Loucy (cell line): ENCODE results near the gene CD4.

Source experiments
- H2AFZ ChIP-seq: fragments of 200-600 bp; sonication (generic); 2 replicates; pipeline ENCODE4 v1.6.0; 2016; ENCODE audit warnings: antibody characterized with exemption, mild to moderate bottlenecking, low read length, moderate library complexity
- H3F3A ChIP-seq: fragments of 200-600 bp; 2 replicates; pipeline ENCODE4 v1.6.0; 2016; ENCODE audit warnings: antibody characterized with exemption, low read depth, mild to moderate bottlenecking
- H3K27me3 ChIP-seq: fragments of 200-600 bp; sonication (generic); 2 replicates; pipeline ENCODE4 v1.6.1; 2014; ENCODE audit warnings: low read length, mild to moderate bottlenecking; ENCODE audit not compliant: insufficient read depth, poor library complexity, severe bottlenecking
- H3K36me3 ChIP-seq: fragments of 200-600 bp; sonication (generic); 2 replicates; pipeline ENCODE4 v1.6.1; 2016; ENCODE audit warnings: low read length; ENCODE audit not compliant: insufficient read depth
- H3K4me1 ChIP-seq: fragments of 200-600 bp; sonication (generic); 2 replicates; pipeline ENCODE4 v1.5.1; 2014; ENCODE audit warnings: low read length, mild to moderate bottlenecking; ENCODE audit not compliant: insufficient read depth, poor library complexity, severe bottlenecking
- H3K4me2 ChIP-seq: fragments of 200-600 bp; sonication (generic); 2 replicates; pipeline ENCODE4 v1.6.0; 2014; ENCODE audit warnings: antibody characterized with exemption, low read length, low read depth, mild to moderate bottlenecking; ENCODE audit not compliant: poor library complexity, severe bottlenecking
- H3K4me3 ChIP-seq: fragments of 200-600 bp; sonication (generic); 2 replicates; pipeline ENCODE4 v1.5.1; 2014; ENCODE audit warnings: low read length, mild to moderate bottlenecking, mixed read lengths; ENCODE audit not compliant: poor library complexity, severe bottlenecking
- H3K79me2 ChIP-seq: fragments of 200-600 bp; sonication (generic); 2 replicates; pipeline ENCODE4 v1.6.1; 2014; ENCODE audit warnings: low read length; ENCODE audit not compliant: insufficient read depth
- H3K9ac ChIP-seq: fragments of 200-600 bp; sonication (generic); 2 replicates; pipeline ENCODE4 v1.6.0; 2014; ENCODE audit warnings: mild to moderate bottlenecking, low read depth, low read length, moderate library complexity; ENCODE audit not compliant: poor library complexity, severe bottlenecking
- H3K9me2 ChIP-seq: fragments of 200-600 bp; sonication (generic); replicated peaks from 2 replicates; pipeline ENCODE4 v1.6.1; 2016; ENCODE audit warnings: low read depth, low read length, mixed read lengths
- H3K9me3 ChIP-seq: fragments of 200-600 bp; sonication (generic); 2 replicates; pipeline ENCODE4 v1.6.1; 2014; ENCODE audit warnings: mild to moderate bottlenecking, antibody characterized with exemption, low read length, low read depth; ENCODE audit not compliant: insufficient read depth
- H4K20me1 ChIP-seq: fragments of 200-600 bp; sonication (generic); 2 replicates; pipeline ENCODE4 v1.6.0; 2014; ENCODE audit warnings: antibody characterized with exemption, low read length, mild to moderate bottlenecking; ENCODE audit not compliant: insufficient read depth, poor library complexity, severe bottlenecking
- EZH2phosphoT487 ChIP-seq: fragments of 200-600 bp; IDR thresholded peaks from 2 replicates; pipeline ENCODE4 v1.6.1; 2018; ENCODE audit warnings: antibody characterized with exemption, mild to moderate bottlenecking, moderate library complexity, borderline replicate concordance
- TF ChIP-seq, protein P1 (sequence below): fragments of 200-600 bp; sonication (generic); conservative IDR thresholded peaks from 2 replicates; pipeline ENCODE4 v1.5.1; 2014; ENCODE audit warnings: mild to moderate bottlenecking, antibody characterized with exemption, low read length

The CD4 gene

DNA sequence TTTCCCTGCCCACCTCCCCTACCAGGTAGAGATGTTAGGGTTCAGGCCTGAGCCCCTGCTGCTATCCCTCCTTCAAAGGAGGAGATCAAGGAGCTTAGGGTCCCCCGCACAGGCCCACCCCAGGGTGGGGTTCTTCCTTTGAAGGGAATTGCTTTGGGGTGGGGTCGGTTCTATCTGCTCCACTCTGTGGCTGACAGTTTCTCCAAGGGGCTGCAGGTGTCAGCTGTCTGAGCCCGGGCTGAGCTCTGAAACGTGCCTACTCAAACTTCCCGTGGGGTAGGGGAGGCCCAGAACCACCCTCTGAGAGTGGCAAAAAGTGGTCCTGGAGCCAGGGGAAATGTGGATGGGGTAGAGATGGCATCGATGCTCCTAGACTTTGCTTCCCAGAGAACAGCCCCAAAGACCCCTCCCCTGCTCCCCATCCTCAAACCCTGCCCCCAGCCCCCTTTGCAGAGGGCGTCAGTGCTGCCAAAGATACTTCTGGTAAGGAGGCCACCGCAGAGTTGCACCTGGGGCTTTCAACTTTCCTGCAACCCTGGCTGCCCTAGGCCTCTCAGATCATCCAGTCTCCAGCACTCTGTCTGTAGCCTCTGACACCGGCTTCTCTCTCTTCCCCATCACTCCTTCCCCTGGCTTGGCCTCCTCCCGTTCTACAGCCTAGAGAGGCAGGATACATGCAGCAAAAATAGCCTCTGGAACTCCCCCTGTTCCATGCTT lies 6.3 kb upstream of the CD4 start:
- Histone ChIP-seq H3K9me3 (no peaks in the 10 kb centered on the region), H3K36me3 (no peaks in the 10 kb centered on the region), H4K20me1 (no peaks in the 10 kb centered on the region), H3F3A (no peaks in the 10 kb centered on the region), H3K4me2 (no peak overlapping the region), H3K27me3 (no peaks in the 10 kb centered on the region), H3K4me3 (no peak overlapping the region), H3K9me2 (no peaks in the 10 kb centered on the region), H3K9ac (peak overlapping the region; percentile 24), H2AFZ (peak overlapping the region; percentile 21; the same call in 1 of the 2 replicates), H3K79me2 (no peaks in the 10 kb centered on the region), H3K4me1 (peaks cover 13% of the 10 kb centered on the region)
- TF ChIP-seq, protein P1, sequence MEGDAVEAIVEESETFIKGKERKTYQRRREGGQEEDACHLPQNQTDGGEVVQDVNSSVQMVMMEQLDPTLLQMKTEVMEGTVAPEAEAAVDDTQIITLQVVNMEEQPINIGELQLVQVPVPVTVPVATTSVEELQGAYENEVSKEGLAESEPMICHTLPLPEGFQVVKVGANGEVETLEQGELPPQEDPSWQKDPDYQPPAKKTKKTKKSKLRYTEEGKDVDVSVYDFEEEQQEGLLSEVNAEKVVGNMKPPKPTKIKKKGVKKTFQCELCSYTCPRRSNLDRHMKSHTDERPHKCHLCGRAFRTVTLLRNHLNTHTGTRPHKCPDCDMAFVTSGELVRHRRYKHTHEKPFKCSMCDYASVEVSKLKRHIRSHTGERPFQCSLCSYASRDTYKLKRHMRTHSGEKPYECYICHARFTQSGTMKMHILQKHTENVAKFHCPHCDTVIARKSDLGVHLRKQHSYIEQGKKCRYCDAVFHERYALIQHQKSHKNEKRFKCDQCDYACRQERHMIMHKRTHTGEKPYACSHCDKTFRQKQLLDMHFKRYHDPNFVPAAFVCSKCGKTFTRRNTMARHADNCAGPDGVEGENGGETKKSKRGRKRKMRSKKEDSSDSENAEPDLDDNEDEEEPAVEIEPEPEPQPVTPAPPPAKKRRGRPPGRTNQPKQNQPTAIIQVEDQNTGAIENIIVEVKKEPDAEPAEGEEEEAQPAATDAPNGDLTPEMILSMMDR, result no peak
- TF ChIP-seq EZH2phosphoT487, result no peak

DNA sequence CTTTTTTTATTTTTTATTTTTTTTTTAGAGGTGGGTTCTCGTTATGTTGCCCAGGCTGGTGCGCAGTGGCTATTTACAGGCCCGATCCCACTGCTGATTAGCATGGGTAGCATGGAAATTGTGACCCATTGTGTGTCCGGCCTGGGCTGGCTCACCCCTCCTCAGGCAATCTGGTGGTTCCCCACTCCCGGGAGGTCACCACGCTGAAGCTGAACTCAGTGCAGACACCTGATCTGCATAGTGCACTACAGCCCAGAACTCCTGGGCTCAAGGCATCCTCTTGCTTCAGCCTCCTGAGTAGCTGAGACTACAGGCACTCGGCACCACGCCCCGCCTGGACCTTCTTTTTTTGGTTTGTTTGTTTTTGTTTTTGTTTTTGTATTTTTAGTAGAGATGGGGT lies 5.5 kb upstream of the CD4 start:
- Histone ChIP-seq H2AFZ (no peak overlapping the region), H3K4me2 (no peak overlapping the region), H3K36me3 (no peaks in the 10 kb centered on the region), H3K9me2 (no peaks in the 10 kb centered on the region), H4K20me1 (no peaks in the 10 kb centered on the region), H3K9me3 (no peaks in the 10 kb centered on the region), H3K79me2 (no peaks in the 10 kb centered on the region), H3F3A (no peaks in the 10 kb centered on the region), H3K4me3 (no peak overlapping the region), H3K4me1 (peaks cover 10% of the 10 kb centered on the region), H3K27me3 (no peaks in the 10 kb centered on the region), H3K9ac (no peak overlapping the region)
- TF ChIP-seq, protein P1, result no peak
- no peak for TF ChIP-seq EZH2phosphoT487

GRCh38 chr12:6784296-6784695 lies 5.0 kb upstream of the CD4 start:
- Histone ChIP-seq H3K9me2 (no peaks in the 10 kb centered on the region), H3K79me2 (no peaks in the 10 kb centered on the region), H3K27me3 (no peaks in the 10 kb centered on the region), H3K36me3 (no peaks in the 10 kb centered on the region), H3K4me1 (peaks cover 13% of the 10 kb centered on the region), H3F3A (no peaks in the 10 kb centered on the region), H3K9me3 (no peaks in the 10 kb centered on the region), H3K4me2 (no peak overlapping the region), H3K9ac (no peak overlapping the region), H2AFZ (no peak overlapping the region), H3K4me3 (no peak overlapping the region), H4K20me1 (no peaks in the 10 kb centered on the region)
- TF ChIP-seq, protein P1, result no peak
- no peak for TF ChIP-seq EZH2phosphoT487
